IPS DF 4.7 (cell line): ENCODE results near the gene ACO2.
"Not testable (repeated sequence)": the region's sequence is repeated elsewhere in the genome, so short reads cannot be mapped to it uniquely, and the experiment has no call there.

Experiments used
- DNase-seq: peaks from one replicate; pipeline ENCODE4 v3.0.0-alpha.2; 2013; ENCODE audit warnings: low spot score; ENCODE audit errors: extremely low read depth

The ACO2 gene

GRCh38 chr22:41565403-41566054 is 96.6 kb downstream of the ACO2 start:
- DNase-seq: no peak

- DNase-seq: no peak
Observed at GRCh38 chr22:41567512-41567768, 98.5 kb downstream of the ACO2 start.

- DNase-seq: no peak
Observed at GRCh38 chr22:41568811-41569210, 99.9 kb downstream of the ACO2 start.

- DNase-seq: no peak
Observed at GRCh38 chr22:41570221-41570620, 101.3 kb downstream of the ACO2 start.

GRCh38 chr22:41571786-41572185 is 102.9 kb downstream of the ACO2 start:
- DNase-seq: no peak

- not testable (repeated sequence) for DNase-seq
Observed at GRCh38 chr22:41572305-41572704, 103.4 kb downstream of the ACO2 start.

GRCh38 chr22:41573677-41574076 is 104.8 kb downstream of the ACO2 start:
- no peak for DNase-seq

GRCh38 chr22:41574847-41575381 is 106.0 kb downstream of the ACO2 start:
- no peak for DNase-seq

GRCh38 chr22:41575533-41575932 is 106.6 kb downstream of the ACO2 start:
- no peak for DNase-seq

GRCh38 chr22:41576877-41577276 is 108.0 kb downstream of the ACO2 start:
- no peak for DNase-seq

- DNase-seq: no peak
Observed at GRCh38 chr22:41578114-41578513, 109.2 kb downstream of the ACO2 start.
